Stimulated activated CD8-positive, alpha-beta memory T cell treated with anti-CD3 and anti-CD28 coated beads, Interleukin-4, amount 100 ng/mL, for 1 hour (primary cell): ENCODE measurements around the gene ZFP36L1.
"Not testable (repeated sequence)": the region's sequence is repeated elsewhere in the genome, so short reads cannot be mapped to it uniquely, and the experiment has no call there.

Source experiments
- DNase-seq, 2 donors: peaks; one replicate each; pipeline ENCODE4 v3.0.0-alpha.2; 2020; ENCODE audit warnings: low read depth in 2 of 2, low spot score in 1 of 2

Gene ZFP36L1

DNA sequence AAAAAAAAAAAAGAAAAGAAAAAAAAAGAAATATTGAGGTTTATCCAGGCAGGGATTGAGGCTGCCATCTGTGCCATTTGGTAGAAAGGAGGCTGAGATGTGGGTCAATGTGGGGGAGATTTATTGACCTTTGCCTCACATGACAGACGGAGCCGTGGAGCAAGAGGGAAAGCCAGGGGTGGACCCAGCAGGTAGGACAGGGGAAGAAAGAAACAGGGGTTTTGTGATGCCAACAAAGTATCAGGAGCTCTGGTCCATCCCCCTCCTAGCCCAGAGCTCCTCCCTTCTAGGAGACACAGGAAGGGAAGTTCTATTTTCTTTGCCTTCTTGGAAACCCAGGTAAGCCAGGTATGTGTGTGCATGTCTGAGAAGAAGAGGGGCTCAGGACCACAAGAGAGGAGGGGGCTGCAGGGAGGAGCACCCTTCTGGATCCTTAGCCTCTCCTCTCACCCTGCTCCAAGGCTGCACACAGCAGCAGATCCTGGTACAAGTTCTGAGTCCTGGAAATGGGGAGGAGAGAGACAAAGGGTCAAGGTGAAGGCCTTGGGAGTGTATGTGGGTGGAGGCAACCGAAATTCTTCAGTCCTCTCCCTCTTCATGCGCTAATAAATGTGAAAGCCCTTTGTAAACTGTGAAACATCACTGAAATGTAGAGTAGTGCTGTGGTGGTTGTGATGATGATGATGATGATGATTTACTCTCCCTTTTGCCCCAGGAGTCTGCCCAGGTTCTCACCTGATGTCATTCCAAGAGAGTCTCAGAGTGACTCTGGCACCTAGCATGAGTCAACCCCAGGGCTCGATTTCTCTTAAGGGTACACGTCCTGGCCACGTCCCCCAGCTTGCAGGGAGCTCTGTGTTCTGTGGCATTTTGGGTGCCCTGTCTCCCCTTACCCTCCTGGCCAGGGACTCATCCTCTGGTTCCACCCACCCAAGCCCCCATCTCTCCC lies 26.3 kb downstream of the ZFP36L1 start:
- DNase-seq: no peak

DNA sequence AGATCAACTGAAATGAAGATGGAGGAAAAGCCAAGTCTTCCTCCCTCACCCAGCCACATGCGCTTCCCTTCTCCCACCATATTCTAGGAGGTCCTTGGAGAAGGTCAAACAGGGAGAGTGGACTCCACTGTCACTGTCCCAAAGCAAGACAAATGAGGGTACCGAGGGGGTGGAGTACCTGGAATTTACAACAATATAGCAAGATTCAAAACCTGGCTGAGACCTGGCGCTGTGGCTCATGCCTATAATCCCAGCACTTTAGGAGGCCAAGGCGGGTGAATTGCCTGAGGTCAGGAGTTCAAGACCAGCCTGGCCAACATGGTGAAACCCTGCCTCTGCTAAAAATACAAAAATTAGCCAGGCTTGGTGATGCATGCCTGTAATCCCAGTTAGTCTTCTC lies 29.0 kb downstream of the ZFP36L1 start:
- not testable (repeated sequence) for DNase-seq

DNA sequence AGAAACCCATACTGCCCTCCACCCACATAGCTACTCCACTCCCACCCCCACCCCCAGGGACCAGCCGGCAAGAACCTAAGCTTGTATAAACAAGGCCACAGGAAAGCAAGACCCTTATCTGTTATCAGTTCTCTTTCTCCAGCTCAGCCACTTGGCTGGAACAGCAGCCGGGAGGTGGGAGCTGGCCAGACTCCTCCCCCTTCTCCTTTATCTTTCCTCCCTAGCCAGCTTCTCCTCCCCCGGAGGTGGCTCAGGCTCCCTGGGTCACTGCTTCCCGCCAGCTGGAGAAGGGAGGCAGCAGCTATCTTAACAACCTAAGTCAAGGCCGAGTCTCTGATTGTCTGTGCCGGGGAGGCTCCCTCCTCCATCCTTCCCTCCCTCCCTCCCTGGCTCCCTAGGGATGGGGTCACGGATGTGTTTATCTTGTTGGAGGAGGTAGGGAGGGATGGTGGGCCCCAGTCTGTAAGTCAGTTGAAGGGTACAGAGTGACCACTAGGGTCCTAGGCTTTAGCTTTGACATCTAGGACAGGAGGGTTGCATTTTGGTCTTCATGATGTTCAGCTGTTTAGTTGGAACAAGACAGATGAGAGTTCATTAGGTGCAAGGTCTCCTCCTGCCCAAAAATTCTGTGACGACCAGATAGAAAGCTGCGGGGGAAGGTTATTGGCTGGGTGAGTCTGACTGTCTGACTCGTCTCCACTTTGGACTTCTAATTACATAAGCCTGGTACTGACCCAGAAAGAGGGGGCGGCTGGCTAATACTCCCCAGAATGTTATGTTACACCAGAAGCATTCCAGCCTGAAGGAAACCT lies 29.7 kb downstream of the ZFP36L1 start:
- DNase-seq: no peak

DNA sequence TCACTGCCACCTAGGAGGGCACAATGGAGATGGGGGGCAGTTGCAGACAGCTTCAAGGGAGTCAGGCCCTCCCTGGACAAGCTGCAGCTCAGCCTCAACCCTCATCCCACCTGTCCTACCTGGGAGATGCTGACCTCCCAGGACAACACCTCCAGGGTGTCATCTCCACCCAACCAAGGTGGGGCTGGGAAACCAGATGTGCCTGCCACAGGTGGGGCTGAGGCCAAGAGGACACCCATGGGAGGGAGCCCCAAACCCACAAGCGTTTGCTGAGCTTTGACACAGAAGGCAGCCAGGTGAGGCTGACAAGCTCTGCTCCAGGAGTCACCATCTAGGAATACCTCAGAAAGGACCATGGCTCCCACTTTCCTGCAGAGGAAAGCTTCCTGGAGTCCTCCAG lies 31.5 kb downstream of the ZFP36L1 start:
- no peak for DNase-seq

DNA sequence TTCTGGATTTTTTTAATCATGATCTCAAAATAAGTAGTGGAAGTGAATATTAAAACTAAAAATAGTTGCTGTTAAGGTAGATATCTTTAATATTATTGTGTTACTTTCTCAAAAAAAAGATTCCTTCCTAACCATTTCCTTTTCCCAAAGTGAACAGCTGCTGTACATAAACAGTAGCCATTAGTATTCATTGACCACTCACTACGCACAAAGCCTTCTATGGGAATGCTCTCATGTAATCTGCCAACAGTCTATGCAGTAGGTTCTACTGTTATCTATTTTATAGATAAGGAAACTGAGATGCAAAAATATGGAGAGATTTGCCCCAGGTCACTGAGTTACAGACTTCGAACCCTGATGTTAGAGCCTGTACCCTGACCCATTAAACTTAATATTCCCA lies 32.1 kb downstream of the ZFP36L1 start:
- DNase-seq: no peak

DNA sequence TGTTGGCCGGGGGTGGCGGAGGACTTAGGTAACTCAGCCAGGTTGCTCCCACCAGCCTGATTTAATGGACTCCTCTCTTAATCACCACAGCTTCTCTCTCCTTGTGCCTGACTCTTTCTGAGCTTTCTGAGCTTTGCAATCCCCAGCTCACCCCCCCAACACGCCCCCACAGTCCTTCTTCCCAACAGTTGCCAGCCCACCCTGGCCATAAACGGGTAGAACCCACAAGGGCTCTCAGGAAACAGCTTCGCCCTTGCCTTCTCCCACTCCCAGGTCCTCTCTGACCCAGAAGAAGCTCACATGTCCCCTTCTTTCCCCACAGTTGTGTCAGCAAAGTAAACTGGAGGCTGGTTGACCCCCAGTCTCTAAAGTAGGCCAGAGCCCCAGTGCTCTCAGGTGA lies 32.9 kb downstream of the ZFP36L1 start:
- no peak for DNase-seq

DNA sequence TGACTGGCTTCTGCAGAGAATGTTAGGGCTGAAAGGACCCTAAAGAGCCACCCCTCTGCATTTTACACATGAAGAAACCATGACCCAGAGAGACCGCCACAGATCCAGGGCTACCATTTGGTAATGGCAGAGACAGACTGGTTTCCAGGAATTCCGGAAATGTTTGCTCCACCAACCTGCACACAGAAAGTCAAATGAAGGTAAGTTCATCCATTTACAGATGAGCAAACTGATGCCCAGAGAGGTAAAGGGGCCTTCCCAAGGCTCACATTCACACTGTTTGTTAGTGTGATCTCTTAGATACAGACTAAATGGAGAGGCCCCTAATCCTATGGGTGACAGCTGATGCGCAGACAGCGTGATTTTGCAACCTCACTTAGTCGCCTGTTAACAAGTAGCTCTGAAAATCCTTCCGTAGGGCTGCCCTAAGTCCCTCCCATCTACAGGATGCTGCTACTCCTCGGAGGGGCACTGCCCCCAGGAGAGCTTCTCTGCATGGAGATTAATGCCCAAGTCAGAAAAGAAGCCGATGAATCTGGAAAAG lies 33.8 kb downstream of the ZFP36L1 start:
- no peak for DNase-seq

DNA sequence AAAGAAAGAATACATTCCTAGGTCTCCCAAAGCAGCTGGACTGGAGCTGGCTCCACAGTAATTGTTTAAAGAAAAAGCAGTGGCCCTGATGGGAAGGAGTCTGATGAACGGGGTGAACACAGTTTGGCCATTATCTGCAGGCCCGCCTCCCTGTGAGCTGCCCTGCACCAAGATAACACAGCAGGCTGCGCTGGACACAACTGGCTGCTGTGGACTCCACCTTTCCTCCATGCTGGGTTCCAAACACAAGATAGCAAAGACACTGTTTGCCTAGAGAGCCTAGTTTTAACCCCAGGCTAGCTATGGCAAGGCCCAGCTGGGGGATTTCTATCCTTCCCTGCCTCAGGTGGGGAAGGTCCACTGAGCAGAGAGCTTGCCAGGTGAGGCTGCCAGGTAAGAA lies 34.6 kb downstream of the ZFP36L1 start:
- no peak for DNase-seq

DNA sequence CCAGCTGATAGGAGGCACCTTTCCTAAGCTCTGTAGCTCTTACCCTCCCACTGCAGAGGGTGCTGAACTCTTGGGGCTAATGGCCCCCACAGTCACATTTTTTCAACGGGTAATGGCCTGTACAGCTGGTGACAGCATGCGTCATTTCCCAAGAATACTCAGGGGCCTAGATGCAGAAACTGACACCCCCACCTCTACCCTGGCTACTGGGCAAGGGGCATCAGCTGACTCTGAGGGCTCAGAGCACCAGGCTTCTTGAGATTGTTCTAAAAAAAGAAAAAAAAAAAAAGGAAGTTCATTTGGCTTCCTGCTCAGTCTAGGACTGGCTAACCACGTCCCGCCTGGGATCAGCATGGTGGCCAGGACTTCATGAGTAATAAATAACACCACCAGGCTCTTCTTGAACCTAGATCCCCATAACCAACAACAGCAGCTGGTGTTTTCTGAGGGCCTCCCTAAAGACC lies 35.2 kb downstream of the ZFP36L1 start:
- no peak for DNase-seq

DNA sequence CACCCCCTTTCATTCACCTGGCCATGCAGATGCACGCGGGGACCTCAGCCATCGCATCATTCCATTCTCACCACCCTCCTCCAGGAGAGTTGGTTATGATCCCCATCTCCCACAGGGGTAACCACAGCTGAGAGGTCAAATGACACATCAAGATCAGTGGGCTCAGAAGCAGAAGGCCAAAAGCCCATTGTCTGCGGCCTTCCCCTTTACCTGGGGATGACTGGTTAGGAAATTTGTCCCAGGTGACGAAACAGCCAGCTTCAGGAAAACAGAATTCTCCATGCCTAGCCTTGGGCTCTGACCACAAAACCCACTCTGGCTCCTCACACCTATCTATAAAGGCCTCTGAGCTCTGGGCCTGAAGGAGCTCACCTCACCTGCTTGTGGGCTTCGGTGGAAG lies 36.1 kb downstream of the ZFP36L1 start:
- DNase-seq: no peak

DNA sequence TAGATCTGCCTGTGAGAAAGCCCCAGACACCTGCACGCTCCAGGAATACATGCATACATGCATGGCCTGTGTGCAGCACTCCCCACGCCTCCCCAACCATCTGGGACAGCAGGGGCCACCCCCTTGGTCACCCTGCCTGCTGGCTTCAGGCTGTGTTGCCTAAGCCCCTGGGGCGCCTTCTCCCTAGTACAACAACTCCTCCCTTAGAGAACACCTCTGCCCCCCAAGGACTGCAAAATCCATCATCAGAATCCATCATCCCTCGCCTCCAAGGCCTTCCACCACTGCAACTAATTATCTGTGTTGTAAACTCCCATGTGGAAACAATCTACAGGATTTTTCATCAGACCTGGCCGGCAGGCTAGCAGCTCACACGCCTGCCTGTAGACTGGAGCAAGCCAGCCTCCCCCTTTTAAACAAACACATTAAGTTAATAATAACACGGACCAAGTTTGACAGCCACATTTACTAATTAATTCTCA lies 36.8 kb downstream of the ZFP36L1 start:
- DNase-seq: no peak

DNA sequence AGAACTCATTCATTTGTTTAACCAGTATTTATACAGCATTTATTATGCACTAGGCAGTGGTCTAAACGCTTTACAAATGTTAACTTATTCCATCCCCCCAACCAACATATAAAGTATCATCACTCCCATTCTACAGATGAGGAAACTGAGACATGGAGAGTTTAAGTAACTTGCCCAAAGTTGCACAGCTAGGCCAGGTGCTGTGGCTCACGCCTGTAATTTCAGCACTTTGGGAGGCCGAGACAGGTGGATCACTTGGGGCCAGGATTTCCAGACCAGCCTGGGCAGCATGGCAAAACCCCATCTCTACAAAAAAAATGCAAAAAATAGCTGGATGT lies 37.9 kb downstream of the ZFP36L1 start:
- DNase-seq: no peak

DNA sequence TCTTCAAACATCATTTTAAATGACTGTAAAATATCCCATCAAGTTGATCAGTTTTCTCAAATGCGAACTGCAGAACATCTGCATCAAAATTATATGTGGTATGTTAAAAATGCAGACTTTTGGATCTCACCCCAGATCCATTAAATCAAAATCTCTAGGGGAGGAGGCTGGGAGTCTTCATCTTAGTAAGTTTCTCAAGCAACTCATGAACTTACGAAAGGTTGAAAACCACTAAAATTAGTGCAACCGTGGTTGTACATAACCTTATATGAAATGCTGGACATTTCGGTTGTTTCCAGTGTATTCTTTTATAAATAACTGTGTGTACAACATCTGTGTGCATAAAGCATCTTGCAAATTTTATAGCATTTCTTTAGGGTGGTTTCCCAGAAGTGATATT lies 39.2 kb downstream of the ZFP36L1 start:
- DNase-seq: no peak

DNA sequence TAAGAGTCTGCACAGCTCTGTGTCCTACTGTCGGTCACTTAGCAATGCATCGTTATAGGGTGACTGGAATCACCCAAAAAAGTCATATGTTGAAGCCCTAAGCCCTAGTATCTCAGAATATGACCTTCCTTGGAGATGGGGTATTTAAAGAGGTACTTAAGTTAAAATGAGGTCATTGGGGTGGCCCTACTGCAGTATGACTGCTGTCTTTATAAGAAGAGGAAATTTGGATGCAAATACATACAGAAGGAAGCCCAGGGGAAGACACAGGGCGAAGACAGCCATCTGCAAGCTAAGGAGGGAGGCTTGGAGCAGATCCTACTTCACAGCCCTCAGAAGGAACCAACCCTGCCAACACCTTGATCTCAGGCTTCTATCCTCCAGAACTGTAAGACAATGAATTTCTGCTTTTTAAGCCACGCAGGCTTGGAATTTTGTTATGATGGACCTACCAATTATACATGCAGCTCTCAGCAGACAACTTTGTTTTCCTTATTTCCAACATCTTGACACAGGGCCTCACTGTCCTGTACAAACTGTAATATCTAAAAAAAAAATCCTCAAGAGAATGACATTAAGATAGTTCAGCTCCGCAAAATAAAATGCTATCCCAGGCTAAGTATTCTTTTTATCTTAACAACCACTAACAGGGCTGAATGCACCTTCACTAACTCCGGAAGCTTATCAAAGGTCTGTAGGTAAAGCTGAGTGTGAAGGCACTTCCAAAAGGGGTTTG lies 40.4 kb downstream of the ZFP36L1 start:
- no peak for DNase-seq

DNA sequence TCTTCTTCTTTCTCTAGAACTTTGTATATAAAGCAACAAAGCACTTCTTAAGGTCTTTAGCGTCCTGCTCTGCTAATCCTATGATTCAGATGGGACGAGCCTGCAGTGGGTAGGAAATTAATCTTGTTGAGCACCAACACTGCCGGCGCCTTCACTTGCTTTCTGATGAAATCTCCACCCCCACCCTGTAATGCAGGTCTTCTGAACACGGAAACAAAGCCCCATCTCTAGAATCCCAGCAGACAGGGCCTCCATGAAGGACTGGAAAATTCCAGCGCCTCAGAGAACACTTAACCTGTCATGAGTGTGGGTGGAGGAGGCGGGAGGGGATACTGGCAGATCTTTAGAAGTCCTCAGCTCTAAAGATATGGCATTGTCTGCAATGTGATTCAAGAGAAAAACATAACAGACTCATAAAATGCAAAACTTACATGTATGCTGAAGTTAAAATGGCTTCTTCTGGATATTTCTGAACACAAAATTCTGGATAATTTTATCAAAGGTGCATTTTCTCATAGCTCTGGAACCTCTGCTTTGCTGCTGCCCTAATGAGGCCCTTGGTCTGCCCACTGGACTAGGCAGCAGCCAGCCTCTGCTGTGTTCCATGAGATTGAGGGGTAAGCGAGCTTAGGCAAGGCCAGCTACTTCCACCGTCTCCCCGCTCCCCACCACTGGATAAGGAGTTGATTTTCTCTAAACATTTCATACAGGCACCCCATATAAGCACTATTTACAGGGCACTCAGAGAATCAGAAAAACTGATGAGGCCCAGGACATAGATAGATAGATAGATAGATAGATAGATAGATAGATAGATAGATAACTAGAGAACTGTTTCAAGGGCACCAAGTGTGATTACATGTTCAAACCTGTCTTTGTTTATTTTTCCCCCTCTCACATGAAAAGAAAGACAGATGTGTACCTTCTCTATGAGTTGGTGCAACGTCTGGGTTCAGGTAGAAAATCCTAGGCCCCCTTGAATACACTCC lies 43.1 kb downstream of the ZFP36L1 start:
- no peak for DNase-seq

DNA sequence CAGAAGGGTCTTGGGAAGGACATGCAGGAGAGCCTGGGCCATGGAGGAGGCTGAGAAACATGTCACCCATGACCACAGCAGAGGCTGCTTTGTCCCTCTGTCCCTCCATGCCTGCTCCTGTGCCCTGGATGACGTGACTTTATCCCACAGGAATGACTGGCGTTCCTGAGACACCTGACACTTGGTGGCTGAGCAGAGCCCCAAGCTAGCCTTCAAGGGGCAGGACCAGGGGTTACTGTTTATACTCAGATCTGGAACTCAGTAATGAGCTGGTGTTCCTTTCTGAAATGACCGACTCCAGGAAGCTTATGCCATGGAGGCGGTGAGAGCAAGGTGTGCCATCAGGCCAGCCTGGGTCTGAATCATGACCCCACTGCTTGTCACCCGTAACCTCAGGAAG lies 44.2 kb downstream of the ZFP36L1 start:
- no peak for DNase-seq

DNA sequence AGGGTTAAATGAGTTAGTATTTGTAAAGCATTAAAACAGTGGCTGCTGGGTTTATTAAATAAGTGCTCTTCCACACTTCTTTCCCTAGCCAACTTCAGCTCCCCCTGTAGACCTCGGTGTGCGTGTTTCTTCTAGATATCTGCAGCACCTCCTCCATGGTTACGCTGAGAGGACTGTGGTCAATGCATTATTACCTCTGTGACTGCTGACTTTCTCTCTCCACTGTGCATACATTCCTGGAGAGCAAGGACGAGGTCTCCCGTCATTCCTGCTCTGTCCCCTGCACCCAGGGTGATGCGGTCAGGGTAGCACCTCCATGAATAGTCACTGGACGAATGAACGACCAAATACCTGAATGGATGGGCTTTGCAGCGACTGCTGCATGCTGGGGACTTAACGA lies 44.6 kb downstream of the ZFP36L1 start:
- no peak for DNase-seq

DNA sequence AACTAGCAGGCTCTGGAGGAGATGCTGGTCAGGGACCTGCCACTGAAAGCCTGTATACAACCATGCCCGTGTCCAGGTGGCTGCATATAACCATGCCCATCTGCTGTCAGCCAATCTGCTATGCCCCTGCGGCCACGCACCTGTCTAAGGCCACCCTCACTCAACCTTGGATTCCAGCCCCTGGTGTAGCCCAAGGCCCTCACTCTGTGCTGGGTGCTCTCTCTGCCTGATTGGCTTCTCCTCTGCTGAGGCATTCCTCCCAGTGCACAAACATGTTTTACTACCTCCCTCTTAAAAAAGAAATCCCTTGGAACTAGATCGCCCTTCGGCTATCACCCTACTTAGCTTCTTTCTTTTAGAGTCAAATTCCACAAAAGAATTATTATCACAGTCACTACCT lies 45.5 kb downstream of the ZFP36L1 start:
- no peak for DNase-seq

DNA sequence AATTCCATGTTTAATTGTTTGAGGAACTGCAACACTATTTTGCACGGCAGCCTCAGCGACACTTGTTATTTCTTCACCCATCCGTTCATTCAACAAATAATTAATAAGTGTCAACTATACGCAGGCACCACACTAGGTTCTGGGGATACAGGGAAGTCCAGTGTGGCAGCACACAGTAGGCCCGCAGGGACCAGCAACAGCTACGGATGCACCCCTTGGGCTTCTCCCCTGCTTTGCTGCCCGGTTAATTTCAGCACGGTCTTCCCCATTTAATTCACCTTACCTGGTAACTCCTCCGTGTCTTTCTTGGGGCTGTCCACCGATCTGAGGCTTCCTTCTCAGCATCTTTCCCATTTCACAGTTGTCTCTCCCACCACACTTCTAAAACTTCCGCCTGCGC lies 48.3 kb downstream of the ZFP36L1 start:
- no peak for DNase-seq
